ENCODE measurements around the gene TMEM132E.
A peak's percentile ranks its signal among the peaks of the same experiment; 100 is the strongest.

TMEM132E gene

GRCh38 chr17:34542700-34543336 lies 36.6 kb upstream of the TMEM132E start:
- no peak overlapping the region for H2AFZ ChIP-seq (ENCODE audit: low read length)
- no peak overlapping the region for H3K4me3 ChIP-seq (ENCODE audit: low read depth, low read length, poor library complexity, severe bottlenecking)
- no peaks in the 10 kb centered on the region for H3K79me2 ChIP-seq (ENCODE audit: insufficient read depth, low read length)
- H3K36me3 ChIP-seq (ENCODE audit: insufficient read depth, low read length) = no peaks in the 10 kb centered on the region
- H3K27me3 ChIP-seq (ENCODE audit: insufficient read depth, low read length) = no peaks in the 10 kb centered on the region
- no peaks in the 10 kb centered on the region for H3K9me3 ChIP-seq (ENCODE audit: low read length)
- no peaks in the 10 kb centered on the region for H3F3A ChIP-seq (ENCODE audit: insufficient read depth, low read length)
- H3K27ac ChIP-seq (ENCODE audit: low read depth, low read length, poor library complexity, severe bottlenecking) = no peak overlapping the region
- H3K9ac ChIP-seq (ENCODE audit: low read length) = no peak overlapping the region
- no peaks in the 10 kb centered on the region for H3K4me1 ChIP-seq (ENCODE audit: insufficient read depth, low read length, severe bottlenecking)
- H3K9me2 ChIP-seq (ENCODE audit: low read depth, low read length) = no peaks in the 10 kb centered on the region
- no peaks in the 10 kb centered on the region for H4K20me1 ChIP-seq (ENCODE audit: insufficient read depth, low read length)
- TF ChIP-seq, protein P1, sequence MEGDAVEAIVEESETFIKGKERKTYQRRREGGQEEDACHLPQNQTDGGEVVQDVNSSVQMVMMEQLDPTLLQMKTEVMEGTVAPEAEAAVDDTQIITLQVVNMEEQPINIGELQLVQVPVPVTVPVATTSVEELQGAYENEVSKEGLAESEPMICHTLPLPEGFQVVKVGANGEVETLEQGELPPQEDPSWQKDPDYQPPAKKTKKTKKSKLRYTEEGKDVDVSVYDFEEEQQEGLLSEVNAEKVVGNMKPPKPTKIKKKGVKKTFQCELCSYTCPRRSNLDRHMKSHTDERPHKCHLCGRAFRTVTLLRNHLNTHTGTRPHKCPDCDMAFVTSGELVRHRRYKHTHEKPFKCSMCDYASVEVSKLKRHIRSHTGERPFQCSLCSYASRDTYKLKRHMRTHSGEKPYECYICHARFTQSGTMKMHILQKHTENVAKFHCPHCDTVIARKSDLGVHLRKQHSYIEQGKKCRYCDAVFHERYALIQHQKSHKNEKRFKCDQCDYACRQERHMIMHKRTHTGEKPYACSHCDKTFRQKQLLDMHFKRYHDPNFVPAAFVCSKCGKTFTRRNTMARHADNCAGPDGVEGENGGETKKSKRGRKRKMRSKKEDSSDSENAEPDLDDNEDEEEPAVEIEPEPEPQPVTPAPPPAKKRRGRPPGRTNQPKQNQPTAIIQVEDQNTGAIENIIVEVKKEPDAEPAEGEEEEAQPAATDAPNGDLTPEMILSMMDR (IDR thresholded peaks at IDR 0.05; ENCODE audit: low read length) = peak; percentile 98
- no peak for TF ChIP-seq EZH2 (IDR thresholded peaks at IDR 0.05; ENCODE audit: borderline replicate concordance, low read length)
- H3K4me2 ChIP-seq (ENCODE audit: low read length) = no peak overlapping the region

DNA sequence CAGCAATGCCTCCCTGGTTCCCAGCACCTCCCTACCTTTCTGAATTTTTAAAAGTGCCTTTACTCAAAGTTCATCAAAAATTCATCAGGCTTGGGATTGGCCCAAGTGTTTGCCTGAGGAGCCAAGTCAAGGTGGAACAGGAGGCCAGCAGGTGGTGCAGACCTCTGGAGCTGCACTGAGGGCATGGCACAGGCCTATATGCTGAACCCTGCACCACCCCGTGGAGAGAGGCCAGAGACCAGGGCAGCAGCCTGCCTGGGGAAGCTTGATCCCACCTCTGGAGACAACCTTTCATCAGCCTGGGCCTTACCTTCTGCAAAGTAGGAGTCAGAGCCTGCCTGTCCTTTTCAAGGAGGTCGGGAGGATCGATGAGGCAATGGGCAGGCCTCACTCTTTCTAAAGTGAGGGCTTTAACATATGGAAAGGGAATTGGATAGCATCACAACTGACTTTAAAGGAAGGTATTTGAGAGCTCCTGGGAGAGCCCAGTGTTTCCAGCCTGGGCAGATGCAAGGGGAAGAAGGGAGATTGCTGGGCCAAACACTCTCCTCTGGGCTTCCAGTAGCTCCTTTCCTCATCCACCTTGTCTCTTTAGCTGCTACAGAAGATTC lies 31.8 kb upstream of the TMEM132E start:
- Histone ChIP-seq H3K9me3 (ENCODE audit: low read length) (no peaks in the 10 kb centered on the region), H4K20me1 (ENCODE audit: insufficient read depth, low read length) (no peaks in the 10 kb centered on the region), H3K27ac (ENCODE audit: low read depth, low read length, poor library complexity, severe bottlenecking) (no peak overlapping the region), H3K27me3 (ENCODE audit: insufficient read depth, low read length) (no peaks in the 10 kb centered on the region), H2AFZ (ENCODE audit: low read length) (no peak overlapping the region), H3K4me3 (ENCODE audit: low read depth, low read length, poor library complexity, severe bottlenecking) (no peak overlapping the region), H3K4me2 (ENCODE audit: low read length) (no peak overlapping the region), H3K9ac (ENCODE audit: low read length) (no peak overlapping the region), H3F3A (ENCODE audit: insufficient read depth, low read length) (no peaks in the 10 kb centered on the region), H3K79me2 (ENCODE audit: insufficient read depth, low read length) (no peaks in the 10 kb centered on the region), H3K9me2 (ENCODE audit: low read depth, low read length) (no peaks in the 10 kb centered on the region), H3K4me1 (ENCODE audit: insufficient read depth, low read length, severe bottlenecking) (no peaks in the 10 kb centered on the region), H3K36me3 (ENCODE audit: insufficient read depth, low read length) (no peaks in the 10 kb centered on the region)
- TF ChIP-seq EZH2 (IDR thresholded peaks at IDR 0.05; ENCODE audit: borderline replicate concordance, low read length) = no peak
- TF ChIP-seq, protein P1 (IDR thresholded peaks at IDR 0.05; ENCODE audit: low read length) = no peak

GRCh38 chr17:34549966-34550365 lies 29.4 kb upstream of the TMEM132E start:
- Histone ChIP-seq H3K9me3 (ENCODE audit: low read length) (no peaks in the 10 kb centered on the region), H3K27me3 (ENCODE audit: insufficient read depth, low read length) (no peaks in the 10 kb centered on the region), H3K4me2 (ENCODE audit: low read length) (no peak overlapping the region)

More at GRCh38 chr17:34549966-34550365, 29.4 kb upstream of the TMEM132E start:
- no peak overlapping the region for H3K27ac ChIP-seq (ENCODE audit: low read depth, low read length, poor library complexity, severe bottlenecking)
- H2AFZ ChIP-seq (ENCODE audit: low read length) = no peak overlapping the region
- TF ChIP-seq, protein P1 (IDR thresholded peaks at IDR 0.05; ENCODE audit: low read length) = no peak
- no peak for TF ChIP-seq EZH2 (IDR thresholded peaks at IDR 0.05; ENCODE audit: borderline replicate concordance, low read length)
- H3K9me2 ChIP-seq (ENCODE audit: low read depth, low read length) = no peaks in the 10 kb centered on the region
- H3K4me3 ChIP-seq (ENCODE audit: low read depth, low read length, poor library complexity, severe bottlenecking) = no peak overlapping the region
- H3K79me2 ChIP-seq (ENCODE audit: insufficient read depth, low read length) = no peaks in the 10 kb centered on the region
- no peaks in the 10 kb centered on the region for H3F3A ChIP-seq (ENCODE audit: insufficient read depth, low read length)
- H3K9ac ChIP-seq (ENCODE audit: low read length) = no peak overlapping the region
- no peaks in the 10 kb centered on the region for H3K4me1 ChIP-seq (ENCODE audit: insufficient read depth, low read length, severe bottlenecking)
- H3K36me3 ChIP-seq (ENCODE audit: insufficient read depth, low read length) = no peaks in the 10 kb centered on the region
- no peaks in the 10 kb centered on the region for H4K20me1 ChIP-seq (ENCODE audit: insufficient read depth, low read length)
